GM19397 (cell line): Measurements from ENCODE around the gene EIF1AD.
"Not testable (repeated sequence)": the region's sequence is repeated elsewhere in the genome, so short reads cannot be mapped to it uniquely, and the experiment has no call there.

ENCODE experiments used
- ATAC-seq: cut with Tn5 transposase; IDR thresholded peaks from one replicate; pipeline ENCODE4 v1.9.1; 2021; ENCODE audit warnings: mild to moderate bottlenecking, moderate library complexity; ENCODE audit not compliant: unreplicated experiment

EIF1AD gene

GRCh38 chr11:66022401-66023185 is 20.6 kb upstream of the EIF1AD start:
- ATAC-seq, result no peak

- no peak for ATAC-seq
Measured at GRCh38 chr11:66020618-66021357, 18.8 kb upstream of the EIF1AD start.

DNA sequence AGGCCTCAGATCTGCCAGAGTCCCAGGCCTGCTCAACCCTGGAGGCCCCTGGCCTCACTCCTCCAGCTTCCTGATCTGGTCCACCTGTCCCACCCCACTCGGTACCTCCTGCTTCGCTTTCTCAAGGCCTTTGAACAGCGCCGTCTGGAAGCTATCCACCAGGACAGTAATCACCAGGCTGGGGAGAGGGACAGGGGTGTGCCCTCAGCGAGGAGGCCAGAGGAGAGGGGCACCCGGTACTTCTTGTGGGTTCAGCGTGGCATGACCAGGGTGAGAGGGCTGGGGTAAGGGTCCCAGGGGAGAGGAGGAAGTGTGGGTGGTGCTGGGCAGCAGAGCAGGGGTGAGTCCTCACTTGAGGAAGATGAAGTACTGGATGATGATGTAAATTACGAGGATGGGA is 18.3 kb upstream of the EIF1AD start:
- ATAC-seq, result no peak

- no peak for ATAC-seq
Measured at GRCh38 chr11:66017321-66017720, 15.4 kb upstream of the EIF1AD start.

- no peak for ATAC-seq
Measured at GRCh38 chr11:66016793-66017177, 14.8 kb upstream of the EIF1AD start.

DNA sequence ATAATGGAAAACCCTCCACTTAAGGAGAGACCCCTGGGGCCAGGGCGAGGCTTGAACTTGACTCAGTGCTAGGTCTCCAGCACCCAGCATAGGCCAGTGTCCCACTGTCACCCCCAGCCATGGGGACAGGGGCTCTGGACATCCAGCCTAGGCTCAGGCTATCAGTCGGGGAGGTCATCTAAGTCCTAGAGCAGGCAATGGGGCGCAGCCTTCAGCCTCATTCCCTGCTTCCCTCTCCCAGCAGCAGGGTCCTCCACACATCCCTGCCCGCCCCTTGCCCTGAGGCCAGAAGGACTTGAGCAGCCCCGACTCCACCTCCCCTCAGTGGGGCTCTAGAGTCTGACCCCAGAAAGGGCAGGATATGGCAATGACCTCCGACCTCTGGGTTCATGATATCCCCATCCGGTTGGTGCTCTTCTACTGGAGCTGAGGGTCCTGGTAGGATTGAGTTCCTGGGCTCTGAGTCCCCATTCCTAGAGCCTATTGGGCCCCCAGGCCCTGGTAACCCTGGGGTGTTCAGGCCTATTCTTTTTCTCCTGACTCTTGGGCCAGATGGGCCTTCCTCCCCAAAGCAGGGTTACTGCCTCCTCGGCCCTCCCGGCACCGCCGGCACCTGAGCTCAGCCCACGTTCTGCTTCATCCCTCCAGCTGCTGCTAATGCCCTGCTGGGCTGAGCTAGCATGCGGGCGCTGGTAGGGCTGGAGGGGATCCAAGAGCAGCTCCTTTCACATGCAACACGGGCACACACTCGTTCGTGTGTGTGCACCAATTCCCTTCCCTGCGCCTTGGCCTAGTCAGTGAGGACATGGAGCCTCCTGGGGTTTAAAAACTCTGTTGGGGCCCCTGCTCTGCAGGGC is 14.2 kb upstream of the EIF1AD start:
- ATAC-seq, result no peak

- ATAC-seq, result no peak
Measured at GRCh38 chr11:66015454-66015881, 13.5 kb upstream of the EIF1AD start.

DNA sequence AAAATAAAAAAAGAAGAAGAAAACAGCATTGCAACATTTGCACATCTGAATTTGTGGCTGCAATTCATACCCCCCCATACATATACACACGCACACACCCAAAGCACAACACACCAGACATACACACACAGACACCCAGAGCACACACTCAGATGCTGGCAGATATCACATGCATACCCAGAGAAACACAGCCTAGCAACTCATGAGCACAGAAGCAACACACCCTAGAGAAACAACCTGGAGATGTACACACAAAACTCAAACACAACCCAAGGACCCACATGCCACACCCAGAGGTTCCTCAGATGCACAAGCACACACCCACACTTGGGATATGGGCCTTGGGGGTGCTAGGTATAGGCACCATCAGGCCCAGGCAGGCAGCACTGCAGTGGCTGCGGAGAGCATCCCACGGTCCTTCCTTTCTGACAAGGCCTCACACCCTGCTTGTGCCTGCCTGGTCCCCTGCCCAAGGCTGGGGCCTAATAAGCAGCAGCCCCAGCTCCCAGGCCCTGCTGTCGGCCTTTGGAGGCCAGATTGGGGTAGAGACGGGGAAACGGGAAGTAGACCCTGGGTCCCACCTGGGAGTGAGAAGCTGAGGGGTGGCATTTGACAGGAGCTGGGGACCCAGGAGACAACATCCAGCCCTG is 13.0 kb upstream of the EIF1AD start:
- ATAC-seq, result no peak

GRCh38 chr11:66013762-66014100 is 11.8 kb upstream of the EIF1AD start:
- ATAC-seq, result no peak

- no peak for ATAC-seq
Measured at GRCh38 chr11:66012946-66013761, 11.2 kb upstream of the EIF1AD start.

DNA sequence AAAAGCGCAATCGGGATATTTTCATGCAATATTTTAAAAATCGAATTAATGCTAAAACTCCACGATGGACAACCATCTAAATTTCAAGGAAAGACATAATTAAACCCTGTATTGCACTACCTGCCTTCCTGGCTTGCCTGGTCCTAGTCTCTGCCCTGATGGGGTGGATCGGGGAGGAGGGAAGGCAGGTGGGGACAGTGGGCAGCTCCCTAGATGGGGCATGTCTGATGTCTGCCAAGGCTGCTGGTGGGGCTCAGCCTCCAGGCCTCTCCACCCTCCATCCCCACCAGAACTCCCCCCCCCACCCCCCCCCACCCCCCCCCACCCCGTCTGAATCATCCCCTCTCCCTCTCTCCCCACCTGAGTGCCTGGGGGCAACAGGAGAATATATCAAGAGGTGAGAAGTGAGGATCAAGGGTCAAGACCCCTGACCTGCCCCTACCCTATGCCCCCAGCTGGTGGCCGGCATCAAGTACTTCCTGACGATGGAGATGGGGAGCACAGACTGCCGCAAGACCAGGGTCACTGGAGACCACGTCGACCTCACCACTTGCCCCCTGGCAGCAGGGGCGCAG is 10.5 kb upstream of the EIF1AD start:
- ATAC-seq, result no peak

DNA sequence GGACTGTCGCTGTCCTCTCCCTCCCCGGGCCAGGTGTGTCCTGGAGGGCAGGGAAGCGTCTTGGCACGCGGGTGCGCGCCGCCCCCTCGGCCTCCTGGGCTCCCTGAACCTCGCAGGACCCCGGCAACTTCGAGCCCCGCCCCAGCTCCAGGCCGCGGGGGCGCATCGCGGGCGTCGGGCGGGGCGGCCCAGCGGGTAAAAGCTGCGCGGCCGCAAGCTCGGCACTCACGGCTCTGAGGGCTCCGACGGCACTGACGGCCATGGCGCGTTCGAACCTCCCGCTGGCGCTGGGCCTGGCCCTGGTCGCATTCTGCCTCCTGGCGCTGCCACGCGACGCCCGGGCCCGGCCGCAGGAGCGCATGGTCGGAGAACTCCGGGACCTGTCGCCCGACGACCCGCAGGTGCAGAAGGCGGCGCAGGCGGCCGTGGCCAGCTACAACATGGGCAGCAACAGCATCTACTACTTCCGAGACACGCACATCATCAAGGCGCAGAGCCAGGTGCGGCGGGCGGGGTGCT is 9.9 kb upstream of the EIF1AD start, which contains the start of gene CST6:
Gene CST6, plus strand, starts transcription at position 224 of the 519 bp plus-strand sequence. Its CDS starts 37 bp downstream, at position 261.
- ATAC-seq, result no peak

DNA sequence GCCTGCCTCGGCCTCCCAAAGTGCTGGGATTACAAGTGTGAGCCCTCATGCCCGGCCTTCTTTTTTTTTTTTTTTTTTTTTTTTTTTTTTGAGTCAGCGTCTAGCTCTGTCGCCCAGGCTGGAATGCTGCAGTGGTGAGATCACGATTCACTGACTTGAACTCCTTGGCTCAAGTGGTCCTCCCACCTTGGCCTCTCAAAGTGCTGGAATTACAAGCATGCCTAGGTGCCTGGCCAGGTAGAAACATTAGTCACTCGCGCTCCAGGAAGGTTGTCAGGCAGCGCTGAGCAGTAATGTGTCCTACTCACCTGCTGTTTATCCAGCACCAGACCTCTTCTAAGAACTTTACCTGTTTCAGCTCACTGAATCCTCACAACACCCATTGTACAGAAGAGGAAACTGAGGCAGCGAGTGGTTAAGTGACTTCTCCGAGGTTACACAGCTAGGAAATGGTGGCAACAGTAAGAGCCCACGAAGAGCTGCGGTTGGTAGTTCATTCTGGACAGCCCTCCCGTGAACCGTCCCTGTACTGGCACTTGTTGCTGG is 9.4 kb upstream of the EIF1AD start:
- no peak for ATAC-seq

GRCh38 chr11:66010036-66010435 is 8.1 kb upstream of the EIF1AD start:
- ATAC-seq, result not testable (repeated sequence)

DNA sequence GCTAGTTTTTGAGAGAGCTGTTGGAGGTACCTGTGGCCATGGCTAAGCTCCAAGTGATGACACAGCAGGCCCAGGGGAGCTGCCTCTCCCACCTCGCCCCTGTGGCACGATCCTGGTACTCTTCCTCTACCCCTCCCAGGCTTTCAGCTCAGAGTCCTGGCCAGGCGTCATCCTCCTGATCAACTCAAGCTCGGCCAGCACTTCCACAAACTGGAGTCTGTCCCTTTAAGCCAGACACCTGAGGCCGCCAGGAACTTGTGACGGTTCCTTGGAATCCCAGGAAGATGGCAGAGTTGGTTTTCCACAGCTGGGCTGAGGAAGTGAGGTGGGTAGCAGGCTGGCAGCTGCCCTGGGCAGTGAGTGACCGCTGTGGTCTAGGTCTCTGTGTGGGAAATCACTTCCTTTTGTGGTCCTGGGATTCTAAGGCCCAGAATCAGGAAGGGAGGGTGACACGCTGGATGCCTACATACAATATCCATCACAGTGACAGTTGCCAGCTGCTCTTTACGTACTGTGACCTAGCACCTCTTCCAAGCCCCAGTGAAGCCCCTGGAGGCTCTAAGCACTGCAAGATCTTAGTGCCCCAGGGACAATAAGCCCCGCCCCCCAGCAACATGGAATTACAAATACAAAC is 6.6 kb upstream of the EIF1AD start:
- ATAC-seq, result no peak

GRCh38 chr11:66008095-66008467 is 6.1 kb upstream of the EIF1AD start:
- ATAC-seq, result no peak

DNA sequence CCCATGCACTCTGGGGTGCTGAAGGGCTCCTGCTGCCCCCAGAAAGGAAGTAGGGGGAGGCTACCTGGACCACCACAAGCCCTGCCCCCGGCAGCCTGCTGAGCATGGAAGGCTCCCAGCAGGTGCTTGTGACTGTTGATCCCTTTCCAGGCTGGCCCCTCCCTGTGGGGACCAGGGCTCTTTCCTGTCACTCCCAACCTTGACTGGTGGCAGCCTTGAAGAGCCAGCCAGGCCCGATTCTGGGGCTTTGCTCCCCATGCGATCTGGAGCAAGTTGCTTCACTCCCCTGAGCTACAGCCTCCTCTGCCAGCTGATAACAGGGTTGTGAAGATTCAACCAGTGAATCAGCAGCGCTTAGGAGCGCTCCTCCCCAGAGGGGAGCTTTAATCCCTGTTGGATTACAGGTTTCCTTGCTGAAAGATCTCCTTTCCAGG is 5.3 kb upstream of the EIF1AD start:
- no peak for ATAC-seq

DNA sequence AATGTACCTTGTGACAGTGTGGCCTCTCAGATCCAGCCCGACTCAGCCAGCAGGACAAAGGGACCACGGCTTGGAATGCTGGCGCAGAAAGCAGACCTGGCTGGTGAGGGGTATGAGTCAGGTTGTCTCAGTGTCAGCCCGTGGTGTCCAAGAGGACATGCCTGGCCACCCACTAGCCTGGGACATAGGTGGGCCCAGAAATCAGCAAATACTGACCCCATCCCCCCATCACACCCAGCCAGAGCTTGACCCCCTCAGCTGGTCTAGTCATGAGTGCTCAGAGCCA is 4.9 kb upstream of the EIF1AD start:
- no peak for ATAC-seq
